C4-2B (cell line): ENCODE data around the gene MAP3K6.

Experiments used
- CTCF ChIP-seq: fragments of 450-650 bp; conservative IDR thresholded peaks from 2 replicates; pipeline ENCODE4 v1.5.1; 2017; ENCODE audit warnings: mild to moderate bottlenecking
- ZFX ChIP-seq: fragments of 450-650 bp; IDR thresholded peaks from 2 replicates; pipeline ENCODE4 v1.6.1; 2017

- TF ChIP-seq CTCF (no peak), ZFX (no peak)
Measured at GRCh38 chr1:27335506-27336422, 31.0 kb downstream of the MAP3K6 start.
